Forelimb muscle (tissue), 1 donor: ENCODE measurements around the gene OMP. TPM values are rescaled to one million over a fixed set of nuclear protein-coding genes. Genes with fewer than 3 reads are reported as not detected.
"Not testable (repeated sequence)": the region's sequence is repeated elsewhere in the genome, so short reads cannot be mapped to it uniquely, and the experiment has no call there.

Experiments used
- DNase-seq: peaks from one replicate; pipeline ENCODE4 v3.0.0-alpha.2; 2013; ENCODE audit warnings: low read depth
- polyA plus RNA-seq: library from polyadenylated mRNA; unstranded; fragments of 120-200 nt; gene quantifications from one replicate; pipeline ENCODE4 v1.2.1, GENCODE V29; 2013; ENCODE audit not compliant: insufficient read length

The OMP gene
- polyA plus RNA-seq, 1 donor, result not detected

DNA sequence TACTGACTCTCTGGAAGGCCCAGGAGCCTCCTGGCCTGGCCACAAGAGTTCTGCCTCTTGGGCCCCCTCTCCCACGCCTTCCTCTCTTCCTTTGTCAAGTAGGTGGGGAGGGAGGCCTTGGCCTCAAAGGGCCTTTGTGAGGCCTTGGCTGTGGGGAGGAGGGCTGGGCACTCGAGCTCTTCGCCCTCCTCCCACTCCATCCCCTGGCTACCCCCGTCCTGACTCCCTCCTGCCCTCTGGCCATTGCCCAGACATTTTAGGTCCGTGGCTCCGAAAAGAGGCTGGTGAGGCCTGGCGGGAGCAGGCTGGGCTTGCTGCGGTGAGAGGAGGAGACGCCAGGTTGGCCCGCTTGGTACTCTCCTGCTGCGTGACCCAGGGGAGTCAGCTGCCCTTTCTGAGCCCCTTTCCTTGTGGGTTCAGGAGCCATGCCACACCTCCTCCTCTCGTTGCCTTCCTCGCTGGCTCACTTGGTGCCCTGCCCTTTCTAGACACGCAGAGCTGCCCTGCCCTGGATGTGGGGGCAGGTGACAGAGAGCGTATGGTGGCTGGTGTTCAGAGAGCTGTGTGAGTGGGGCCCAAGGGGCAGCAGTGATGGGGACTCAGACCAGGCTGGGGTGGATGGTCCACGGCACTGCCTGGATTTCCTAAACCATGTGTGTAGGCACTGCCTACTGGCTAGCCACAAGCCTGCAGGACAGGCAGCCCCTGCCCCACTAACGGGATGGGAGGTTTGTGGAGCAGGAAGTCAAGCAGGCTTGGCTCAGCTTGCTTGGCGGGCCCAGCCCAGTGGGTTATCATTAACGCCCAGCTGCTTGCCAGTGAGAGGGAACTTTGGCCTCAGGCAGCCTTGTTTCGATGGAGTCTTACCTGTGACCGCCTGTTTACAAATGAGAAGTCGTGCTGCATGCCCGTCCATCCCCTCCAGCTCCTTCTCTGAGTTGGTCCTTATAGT, 15.8 kb upstream of the OMP start:
- no peak for DNase-seq

DNA sequence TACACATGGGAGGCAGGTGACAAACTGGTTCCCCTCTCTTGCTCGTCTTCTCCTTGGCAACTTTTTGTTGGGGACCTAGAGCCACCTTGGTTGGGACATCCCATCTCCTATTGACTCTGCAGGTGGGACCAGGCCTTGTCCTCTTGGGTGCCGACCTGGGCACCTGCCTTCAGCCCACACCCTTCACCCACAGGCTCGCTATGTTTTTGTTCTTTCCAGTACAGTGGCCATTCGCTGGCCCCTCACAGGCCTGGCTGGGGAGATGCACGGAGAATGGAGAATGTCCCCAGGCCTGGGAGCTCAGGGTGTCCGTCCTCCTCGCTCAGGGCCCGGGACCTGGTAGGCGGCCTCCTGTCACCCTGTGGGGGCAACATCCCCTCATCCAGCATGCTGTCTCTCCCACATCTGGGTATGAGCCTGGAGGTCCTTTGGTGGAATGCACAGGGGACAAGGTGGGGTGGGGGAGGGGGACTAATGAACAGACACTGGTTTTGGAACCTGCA, 14.9 kb upstream of the OMP start:
- no peak for DNase-seq

DNA sequence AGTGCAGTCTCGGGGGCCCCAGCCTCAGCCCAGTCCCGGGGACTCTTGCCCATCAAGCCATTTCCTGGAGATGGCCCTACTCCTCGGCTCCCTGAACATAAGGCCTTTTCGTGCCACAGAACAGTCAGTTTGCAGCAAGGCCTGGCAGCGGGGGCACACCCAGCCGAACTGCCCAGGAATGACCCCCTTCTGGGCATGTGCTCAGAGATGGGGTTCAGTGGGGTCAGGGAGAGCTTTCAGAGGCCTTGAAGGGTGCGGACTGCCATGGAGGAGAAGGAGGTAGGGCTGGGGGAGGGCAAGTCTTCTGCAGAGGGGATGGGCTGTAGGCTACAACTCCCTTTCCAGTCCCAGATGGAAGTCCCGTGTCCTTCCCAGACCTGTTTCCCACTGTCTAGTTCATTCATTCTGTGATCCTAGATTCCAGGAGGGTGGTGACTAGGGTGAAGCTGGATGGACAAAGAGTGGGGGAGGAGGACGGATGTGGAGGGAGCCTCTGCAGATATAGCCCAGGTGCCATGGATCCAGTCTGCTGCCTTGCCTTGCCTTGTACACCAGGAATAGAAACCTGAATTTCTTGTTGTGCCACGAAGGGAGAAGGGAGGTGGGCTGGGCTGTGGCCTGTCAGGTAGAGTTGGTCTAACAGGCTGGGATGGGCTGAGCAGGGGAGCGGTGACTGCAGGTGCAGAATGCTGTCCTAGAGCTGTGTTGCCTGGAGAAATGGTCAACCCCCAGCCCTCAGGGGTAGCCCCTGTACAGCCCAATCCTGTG, 14.2 kb upstream of the OMP start:
- no peak for DNase-seq

DNA sequence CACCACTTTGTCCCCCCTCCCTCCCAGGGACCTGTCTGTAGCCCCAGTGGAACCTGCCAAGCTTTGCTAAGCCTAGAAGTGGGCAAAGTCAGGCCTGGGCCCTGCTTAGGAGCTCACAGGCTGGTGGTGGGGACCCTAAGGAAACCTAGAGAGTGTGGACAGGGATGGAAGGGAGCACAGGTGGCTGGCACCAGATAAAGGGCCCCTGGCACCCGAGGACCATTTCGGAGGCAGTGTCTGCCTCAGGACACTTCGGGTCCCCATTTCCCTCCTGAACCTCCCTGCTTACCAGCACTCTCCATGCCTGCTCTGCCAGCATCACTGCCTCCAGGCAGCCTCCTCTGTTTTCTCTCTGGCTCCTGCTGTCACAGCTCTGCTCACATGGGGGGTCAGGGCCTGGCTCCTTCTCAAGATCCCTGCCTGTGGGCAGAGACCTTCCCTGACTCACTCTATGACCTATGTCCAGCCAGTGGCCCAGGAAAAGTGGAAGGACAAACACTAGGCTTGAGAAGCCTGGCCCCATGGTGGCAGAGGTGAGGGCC, 13.6 kb upstream of the OMP start:
- DNase-seq, result no peak

DNA sequence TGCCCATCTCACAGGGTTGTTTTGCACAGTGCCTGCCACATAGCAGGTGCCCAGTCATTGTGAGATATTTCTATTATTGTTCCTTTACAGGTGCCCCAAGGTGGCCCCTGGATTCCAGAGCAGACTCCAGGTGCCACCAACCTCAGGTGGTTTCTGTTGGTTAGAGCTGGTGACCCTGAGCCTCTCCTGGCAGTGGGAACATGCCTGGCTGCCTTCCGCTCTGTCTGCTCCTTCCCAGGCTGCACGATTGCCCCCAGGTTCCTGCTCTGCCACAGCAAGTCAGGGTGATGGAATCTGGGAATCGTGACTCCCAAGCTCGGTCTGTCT, 12.6 kb upstream of the OMP start:
- DNase-seq, result no peak

DNA sequence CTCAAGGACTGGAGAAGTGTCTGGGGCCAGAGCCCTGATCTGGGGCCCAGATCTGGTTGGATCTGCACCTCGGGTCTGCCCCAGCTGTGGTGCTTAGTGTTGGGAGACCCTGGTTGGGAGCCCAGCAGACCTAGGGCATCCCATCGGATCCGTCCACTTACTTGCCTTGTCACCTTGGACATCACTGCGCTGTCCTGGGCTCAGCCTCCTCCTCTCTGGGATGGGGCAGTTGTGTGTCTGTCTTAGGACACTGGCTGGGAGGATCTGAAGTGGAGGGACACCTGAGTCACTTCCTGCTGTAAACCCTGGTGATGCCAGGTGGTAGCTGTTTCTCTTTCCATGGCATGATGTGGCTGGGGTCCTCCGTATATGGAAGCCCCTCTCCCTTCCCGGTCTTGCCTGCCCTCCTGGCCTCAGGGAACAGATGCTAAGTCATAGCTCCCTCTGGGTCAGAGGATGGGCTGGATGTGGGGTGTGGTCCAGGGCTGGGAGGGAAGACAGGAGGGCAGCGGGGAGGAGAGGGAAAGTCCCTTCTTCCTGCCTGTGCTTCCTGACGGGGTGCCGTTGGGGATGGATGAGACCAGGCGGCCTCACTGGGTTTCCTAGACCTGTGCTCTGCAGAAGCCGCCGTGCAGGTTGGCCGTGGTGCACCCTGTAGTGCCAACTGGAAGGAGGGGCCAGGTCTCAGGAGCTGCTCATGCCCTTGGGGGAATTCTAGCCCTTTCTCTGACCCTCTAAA, 12.1 kb upstream of the OMP start:
- no peak for DNase-seq

DNA sequence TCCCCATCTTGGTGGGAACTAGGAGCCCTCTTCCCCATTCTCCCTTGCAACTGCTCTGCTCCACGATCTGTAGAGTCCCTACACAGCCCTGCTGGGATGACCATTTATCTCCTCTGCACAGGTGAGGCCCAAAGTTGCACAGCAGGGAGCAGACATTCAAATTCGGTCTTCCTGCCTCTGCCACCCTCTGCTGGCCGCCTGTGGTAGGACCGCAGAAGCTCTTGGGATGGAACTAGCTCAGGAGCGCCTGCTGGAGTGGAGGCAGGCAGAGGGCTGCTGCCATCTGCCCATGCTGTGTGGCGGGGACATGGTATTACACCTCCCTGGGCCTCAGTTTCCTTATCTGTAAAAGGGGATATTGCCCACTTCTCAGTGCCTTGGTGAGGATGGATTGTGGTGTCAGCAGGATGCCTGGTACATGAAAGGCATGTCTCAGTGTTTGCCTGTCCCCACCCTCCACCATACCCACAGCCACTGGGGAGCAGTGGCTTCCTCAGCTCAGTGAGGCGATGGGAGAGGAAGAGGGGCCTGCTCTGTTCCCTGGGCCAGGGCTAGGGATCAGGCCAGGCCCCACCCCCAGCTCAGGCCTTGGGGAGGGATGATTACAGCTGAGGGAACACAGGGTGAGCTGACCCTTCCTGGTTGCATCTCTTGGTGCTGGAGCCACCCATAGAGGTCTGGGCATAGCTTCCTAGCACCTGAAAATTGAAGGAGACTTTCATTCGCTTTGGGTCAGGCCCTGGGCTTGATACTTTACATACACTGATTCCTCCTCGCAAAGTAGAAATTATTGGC, 11.3 kb upstream of the OMP start:
- DNase-seq, result no peak

DNA sequence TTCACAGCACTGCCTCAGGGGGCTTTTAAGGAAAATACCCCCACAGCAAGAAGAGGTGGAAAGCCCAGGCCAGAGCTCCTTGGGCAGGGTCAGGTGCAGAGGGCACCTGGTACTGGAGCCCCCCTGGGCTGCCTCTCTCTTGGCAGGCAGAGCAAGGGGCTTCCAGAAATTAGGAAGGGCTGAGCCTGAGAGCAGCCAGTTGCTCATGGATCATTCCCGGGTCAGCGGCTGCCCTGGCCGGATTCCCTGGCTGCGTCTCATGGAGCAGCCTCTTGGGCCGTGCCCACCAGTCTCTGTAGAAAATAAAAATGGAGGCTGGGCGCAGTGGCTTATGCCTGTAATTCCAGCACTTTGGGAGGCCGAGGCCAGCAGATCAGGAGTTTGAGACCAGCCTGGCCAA, 10.3 kb upstream of the OMP start:
- DNase-seq, result no peak

DNA sequence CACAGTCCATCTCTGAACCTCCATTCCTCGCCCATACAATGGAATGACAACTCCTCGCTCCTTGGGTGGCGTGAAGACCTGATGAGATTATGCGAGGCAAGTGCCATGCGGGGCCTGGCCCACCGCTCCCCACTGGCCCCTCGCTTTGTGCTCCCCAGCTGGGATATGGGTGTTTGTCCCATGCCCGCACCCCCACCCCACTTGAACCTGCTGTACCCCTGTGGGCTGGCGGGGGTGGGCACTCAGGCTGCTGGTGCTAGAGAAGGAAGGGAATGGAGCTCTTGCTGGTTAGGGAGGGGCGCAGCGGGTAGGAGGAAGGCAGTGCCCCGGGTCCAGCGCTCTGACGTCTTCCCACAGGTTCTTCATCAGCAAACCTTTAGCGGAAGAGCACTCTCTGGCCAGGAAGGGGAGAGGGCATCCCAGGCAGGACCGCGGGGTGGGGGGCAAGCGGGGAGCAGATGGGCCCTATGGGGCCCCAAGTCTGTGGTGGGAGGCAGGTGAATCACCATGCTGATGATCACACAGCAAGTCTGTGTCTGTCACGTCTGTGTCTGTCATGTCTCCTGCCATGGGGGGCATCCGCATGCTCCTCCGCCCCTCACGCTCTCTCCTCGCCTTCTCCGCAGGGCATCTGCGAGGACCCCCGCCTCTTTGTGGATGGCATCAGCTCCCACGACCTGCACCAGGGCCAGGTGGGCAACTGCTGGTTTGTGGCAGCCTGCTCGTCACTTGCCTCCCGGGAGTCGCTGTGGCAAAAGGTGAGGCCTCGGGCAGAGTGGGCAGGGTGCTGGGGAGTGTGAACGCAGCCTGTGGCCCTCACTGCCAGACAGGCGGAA, 9.4 kb upstream of the OMP start:
- DNase-seq, result no peak

DNA sequence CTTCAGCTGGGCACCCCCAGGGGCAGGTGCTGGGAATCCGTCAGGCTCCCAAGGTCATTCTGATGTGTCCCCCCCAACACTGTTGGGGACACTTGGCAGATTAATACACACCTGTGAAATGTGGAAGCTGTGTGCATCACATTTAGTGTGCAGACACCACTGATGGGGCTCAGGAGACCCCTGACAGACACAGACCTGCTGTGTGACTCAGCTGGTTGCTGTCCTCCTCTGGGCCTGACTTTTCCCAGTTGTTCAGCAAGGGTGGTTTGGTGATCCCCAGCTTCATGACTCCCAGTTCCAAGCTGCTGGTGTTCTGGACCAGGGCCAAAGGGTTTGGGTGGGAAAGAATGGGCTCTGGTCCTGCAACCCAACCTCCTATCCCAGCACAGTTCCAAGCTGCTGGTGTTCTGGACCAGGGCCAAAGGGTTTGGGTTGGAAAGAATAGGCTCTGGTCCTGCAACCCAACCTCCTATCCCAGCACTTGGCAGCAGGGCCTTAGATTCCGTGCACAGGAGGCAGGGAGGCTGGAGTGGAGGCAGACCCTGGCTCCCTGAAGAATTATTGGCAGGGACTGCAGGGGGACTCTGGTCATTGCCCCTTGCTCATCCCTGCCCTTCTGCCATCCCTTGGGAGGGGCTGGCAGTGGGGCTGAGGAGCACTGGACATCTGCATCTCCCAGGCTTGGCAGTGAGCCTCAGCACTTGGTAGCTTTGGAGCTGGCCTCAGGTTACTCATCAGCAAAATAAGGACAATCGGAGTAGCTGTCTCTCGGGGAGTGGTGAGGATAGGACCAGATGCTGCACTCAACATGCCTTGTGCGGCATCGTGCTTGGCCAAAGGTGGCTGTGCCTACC, 8.4 kb upstream of the OMP start:
- DNase-seq, result no peak

DNA sequence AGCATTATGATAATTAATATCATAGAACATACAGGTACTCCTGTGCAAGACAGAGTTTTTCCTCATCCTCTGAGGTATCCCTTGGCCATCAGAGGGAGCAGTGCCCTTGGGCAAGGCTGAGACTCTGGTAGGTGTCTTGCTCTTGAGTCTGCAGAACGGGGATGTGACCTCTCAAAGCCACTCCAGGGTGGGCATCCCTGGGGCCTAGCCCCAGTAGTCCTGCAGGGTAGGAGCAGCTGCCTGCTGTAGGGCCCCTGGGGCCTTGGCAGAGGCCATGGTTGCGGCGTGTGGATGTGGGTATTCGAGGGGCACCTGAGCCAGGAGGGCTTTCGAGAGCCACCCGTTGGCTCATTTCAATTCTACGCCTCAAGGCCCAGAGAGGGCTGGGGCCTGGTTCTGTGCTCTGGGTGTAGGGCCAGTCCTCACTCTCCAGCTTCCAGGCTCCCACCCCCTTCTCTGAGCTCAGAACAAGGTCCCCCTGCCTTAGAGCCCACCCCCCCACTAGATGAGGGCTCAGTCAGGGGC, 7.7 kb upstream of the OMP start:
- DNase-seq, result no peak

DNA sequence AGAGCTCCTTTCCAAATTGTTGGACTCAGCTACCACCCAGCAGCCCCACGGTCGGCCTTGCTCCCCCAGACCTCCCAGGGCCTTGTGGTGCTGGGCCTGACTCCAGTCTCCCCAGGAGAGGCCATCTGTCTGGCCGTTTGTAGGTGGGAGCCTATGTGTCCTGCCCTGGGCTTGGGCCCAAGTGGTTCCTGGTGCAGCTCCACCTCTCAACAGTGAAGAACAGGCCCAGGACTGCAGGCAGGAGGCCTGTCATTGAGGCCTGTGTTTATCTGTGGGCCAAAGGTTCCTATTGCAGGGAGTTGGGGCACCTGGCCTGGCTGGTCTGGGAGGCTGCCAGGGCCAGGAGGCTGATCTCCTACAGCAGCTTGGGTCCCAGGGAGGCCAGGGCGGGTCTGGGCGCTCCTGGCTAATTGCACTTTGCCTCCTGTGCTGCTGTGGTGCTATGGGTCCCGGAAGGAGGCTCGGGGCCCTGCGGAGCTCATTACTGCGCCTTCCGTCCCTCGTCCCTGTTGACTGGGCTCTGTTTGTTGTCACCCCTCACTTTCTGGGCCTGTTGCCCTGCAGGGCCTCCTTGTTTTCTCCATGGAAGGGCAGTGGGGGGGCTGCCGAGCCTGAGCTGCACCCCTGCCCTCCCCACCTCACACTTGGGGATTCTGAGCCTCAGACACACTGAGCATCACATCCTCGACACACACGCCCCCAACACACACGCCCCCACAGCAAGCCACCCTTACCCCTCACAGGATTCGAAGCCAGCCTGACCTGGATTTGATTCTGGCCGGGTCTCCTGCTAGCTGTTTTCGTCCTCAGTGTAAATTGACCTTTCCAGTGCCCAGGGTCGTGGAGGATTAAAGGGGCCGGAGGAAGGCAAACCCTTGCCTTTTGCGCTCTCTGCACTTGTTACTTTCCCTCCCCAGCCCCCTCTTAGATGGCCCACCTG, 6.8 kb upstream of the OMP start:
- no peak for DNase-seq

DNA sequence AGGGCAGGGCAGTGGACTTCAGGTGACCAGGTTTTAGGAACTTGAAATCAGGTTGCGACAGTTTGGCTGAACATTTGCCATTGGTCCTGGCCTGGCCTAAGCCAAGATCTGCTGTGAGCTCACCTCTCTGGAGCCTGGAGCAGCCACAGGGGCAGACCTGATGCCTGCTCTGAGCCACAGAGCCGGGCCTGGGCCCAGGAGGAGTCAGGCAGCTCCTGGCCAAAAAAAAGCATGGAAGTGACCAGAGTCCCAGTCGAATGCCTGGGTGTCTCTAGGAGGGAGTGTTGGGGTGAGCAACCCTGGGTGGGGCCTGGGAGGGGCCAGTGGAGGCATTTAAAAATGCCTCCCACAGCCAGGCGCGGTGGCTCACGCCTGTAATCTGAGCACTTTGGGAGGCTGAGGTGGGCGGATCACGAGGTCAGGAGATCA, 6.0 kb upstream of the OMP start:
- DNase-seq, result no peak

DNA sequence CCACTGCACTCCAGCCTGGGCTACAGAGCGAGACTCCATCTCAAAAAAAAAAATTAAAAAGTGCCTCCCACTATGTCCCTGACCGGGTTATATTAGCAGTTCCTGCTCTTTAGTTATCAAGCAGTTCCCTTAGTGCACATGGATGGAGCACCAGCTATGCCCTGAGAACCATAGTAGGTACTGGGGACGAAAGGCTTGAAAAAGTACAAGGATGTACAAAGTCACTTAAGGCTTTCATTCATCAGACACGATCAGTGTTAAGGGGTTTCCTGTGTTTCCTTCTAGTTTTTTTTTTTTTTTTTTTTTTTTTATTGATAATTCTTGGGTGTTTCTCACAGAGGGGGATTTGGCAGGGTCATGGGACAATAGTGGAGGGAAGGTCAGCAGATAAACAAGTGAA, 5.5 kb upstream of the OMP start:
- DNase-seq, result not testable (repeated sequence)

DNA sequence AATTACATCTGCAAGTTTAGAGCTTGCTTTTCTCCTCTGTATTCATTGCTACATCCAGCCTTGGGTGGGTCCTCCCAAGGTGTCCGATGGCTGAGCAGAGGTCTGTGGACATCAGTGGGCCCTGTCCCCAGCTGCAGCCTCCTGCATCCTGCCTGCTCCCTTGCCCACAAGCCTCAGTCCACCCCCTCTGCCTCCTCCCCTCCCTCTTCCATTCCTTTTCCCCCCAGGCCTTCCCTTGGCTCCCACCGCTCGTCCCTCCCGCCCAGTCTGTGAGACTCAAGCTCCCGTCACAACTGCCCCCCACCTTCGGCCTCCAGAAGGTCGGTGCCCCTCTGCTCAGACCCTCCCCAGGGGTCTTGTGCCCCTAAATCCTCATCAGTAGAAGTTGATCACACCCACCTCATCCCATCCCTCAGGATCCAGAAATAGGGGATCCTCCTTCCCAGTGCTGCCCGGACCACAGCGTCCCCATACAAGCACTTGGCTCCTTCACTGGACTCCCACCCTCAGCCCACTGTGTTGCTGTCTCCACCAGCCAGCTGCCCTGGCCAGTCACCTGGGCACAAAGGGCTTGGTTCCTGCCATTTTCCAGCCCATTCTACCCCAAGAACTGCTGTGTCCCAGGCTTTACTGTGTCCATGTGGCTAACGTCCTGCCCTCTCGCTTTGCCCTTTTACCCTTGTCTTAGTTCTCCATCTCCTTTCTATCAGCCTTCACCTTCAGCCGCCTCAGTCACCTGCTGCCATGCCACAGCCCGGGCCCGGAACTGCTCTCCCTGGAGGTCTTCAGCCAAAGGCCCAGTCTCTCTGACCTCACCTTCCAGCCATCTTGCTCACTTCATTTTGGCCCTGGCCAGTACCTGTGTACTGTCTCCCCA, 2.2 kb upstream of the OMP start:
- no peak for DNase-seq

DNA sequence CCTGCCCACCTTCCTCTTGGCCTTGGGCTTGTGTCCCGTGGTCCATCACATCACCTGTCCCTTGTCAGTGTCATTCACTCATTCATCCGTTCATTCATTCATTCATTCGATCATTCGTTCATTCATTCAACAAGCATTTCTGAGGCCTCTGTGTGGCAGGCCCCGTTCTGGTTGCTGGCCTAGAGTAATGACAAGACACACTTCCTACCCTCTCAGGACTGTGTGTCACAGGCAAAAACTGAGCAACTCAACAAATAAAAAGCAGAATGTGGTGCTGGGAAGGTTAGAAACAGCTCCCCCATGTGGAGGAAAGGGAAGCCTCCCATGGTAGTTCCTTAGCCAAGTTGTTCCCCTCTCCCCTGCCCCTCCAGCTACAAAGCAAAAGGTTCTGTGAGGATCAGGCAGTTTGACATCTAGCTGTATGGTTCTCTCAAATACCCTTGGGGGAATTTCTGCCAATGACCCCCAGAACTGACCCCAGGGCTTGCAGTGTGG, 1.6 kb upstream of the OMP start:
- DNase-seq, result no peak

DNA sequence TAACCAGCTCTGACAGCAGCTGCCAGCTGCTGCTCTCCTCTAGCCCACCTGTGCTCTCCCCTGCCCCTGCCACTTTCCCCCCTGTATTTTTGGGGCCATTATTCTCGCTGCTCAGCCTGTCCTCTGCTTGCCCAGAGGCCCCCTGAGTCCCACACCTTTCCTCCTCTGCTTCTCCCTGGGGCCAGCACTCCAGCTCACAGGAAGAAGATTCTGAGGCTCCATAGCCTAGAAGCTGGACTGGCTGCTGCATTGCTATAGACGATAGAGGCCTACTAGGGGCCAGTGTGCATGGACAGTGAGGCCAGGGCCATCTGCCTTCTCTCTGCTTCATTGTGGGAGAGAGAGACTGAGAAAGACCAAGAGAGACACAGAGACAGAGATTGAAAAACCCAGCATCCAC, 679 bp downstream of the OMP start:
- no peak for DNase-seq
